CD1c-positive myeloid dendritic cell (primary cell): ENCODE results near the gene USP9X.
"Not testable (repeated sequence)": the region's sequence is repeated elsewhere in the genome, so short reads cannot be mapped to it uniquely, and the experiment has no call there.

Experiments
- DNase-seq: peaks from one replicate; pipeline ENCODE4 v3.0.0-alpha.2; 2016; ENCODE audit errors: extremely low spot score

USP9X gene

GRCh38 chrX:41285928-41286327, 200.7 kb downstream of the USP9X start:
- not testable (repeated sequence) for DNase-seq
